SK-N-SH (cell line): Measurements from ENCODE around the gene PPA1. TPM values are rescaled to one million over a fixed set of nuclear protein-coding genes. Genes with fewer than 3 reads are reported as not detected.

ENCODE experiments used
- CTCF ChIA-PET: fragments of 300-600, 350-600 bp; formaldehyde crosslinking; extraction: SDS; loops from one replicate; lab custom pipeline; 2021; lab: Yijun Ruan, JAX
- POLR2A ChIA-PET: fragments of 350-600 bp; sonication (Branson Sonifier 250); formaldehyde crosslinking; extraction: SDS; loops from one replicate; lab custom pipeline; 2020; ENCODE audit warnings: antibody characterized with exemption, inconsistent platforms; lab: Yijun Ruan, JAX
- DNase-seq: peaks from one replicate; pipeline ENCODE4 v3.0.0; 2012
- H2AFZ ChIP-seq: fragments of 200-600 bp; sonication (generic); 2 replicates; pipeline ENCODE4 v1.8.1; 2016; ENCODE audit warnings: antibody characterized with exemption, mild to moderate bottlenecking, low read depth
- H3F3A ChIP-seq: fragments of 200-600 bp; sonication (generic); replicated peaks from 2 replicates; pipeline ENCODE3; 2016; ENCODE audit warnings: antibody characterized with exemption, mild to moderate bottlenecking; ENCODE audit not compliant: insufficient read depth
- H3K27ac ChIP-seq, 2 experiments: fragments of 200-500 bp in 1 of 2; fragments of 200-600 bp in 1 of 2; sonication (Bioruptor generic) in 1 of 2; sonication (generic), shearing (Covaris generic) in 1 of 2; 2 replicates each; pipeline versions ENCODE4 v1.5.1 to v1.6.1; 2014 to 2016; ENCODE audit warnings: low read depth in 2 of 2, inconsistent platforms in 1 of 2, low read length in 1 of 2, mild to moderate bottlenecking in 1 of 2, mixed read lengths in 1 of 2
- H3K27me3 ChIP-seq: fragments of 200-600 bp; sonication (generic), shearing (Covaris generic); 2 replicates; pipeline ENCODE4 v1.6.1; 2016; ENCODE audit warnings: mixed run types; ENCODE audit not compliant: insufficient read depth
- H3K36me3 ChIP-seq, 2 experiments: fragments of 200-500 bp in 1 of 2; fragments of 200-600 bp in 1 of 2; sonication (Bioruptor generic) in 1 of 2; sonication (generic) in 1 of 2; replicated peaks in 1 of 2; 2 replicates each; pipeline versions ENCODE3 to v1.5.1; 2014 to 2016; ENCODE audit warnings: low read length in 1 of 2, mild to moderate bottlenecking in 1 of 2; ENCODE audit not compliant: insufficient read depth in 2 of 2, control insufficient read depth in 1 of 2
- H3K4me1 ChIP-seq, 2 experiments: fragments of 200-500 bp in 1 of 2; fragments of 200-600 bp in 1 of 2; sonication (Bioruptor generic) in 1 of 2; sonication (generic), shearing (Covaris generic) in 1 of 2; 2 replicates each; pipeline versions ENCODE4 v1.5.1 to v1.6.1; 2014 to 2016; ENCODE audit warnings: low read depth in 1 of 2, low read length in 1 of 2, mixed run types in 1 of 2; ENCODE audit not compliant: insufficient read depth in 2 of 2, control insufficient read depth in 1 of 2
- H3K4me2 ChIP-seq: fragments of 200-600 bp; sonication (generic), shearing (Covaris generic); 2 replicates; pipeline ENCODE4 v1.6.1; 2017; ENCODE audit warnings: mixed run types
- H3K4me3 ChIP-seq, 2 experiments: fragments of 200-500 bp in 1 of 2; fragments of 200-600 bp in 1 of 2; sonication (Bioruptor generic) in 1 of 2; sonication (generic), shearing (Covaris generic) in 1 of 2; 2 replicates each; pipeline versions ENCODE4 v1.5.1 to v1.8.1; 2014 to 2016; ENCODE audit warnings: low read depth in 2 of 2, inconsistent platforms in 1 of 2, low read length in 1 of 2, mild to moderate bottlenecking in 1 of 2, mixed read lengths in 1 of 2, moderate library complexity in 1 of 2
- H3K79me2 ChIP-seq: fragments of 200-600 bp; sonication (generic); 2 replicates; pipeline ENCODE4 v1.8.1; 2017; ENCODE audit warnings: mild to moderate bottlenecking; ENCODE audit not compliant: insufficient read depth
- H3K9ac ChIP-seq: fragments of 200-600 bp; sonication (generic); 2 replicates; pipeline ENCODE4 v1.6.1; 2017; ENCODE audit warnings: mixed run types
- H3K9me2 ChIP-seq: fragments of 200-600 bp; sonication (generic); 2 replicates; pipeline ENCODE4 v1.6.1; 2017; ENCODE audit warnings: mixed run types
- H3K9me3 ChIP-seq: fragments of 200-600 bp; sonication (generic); 2 replicates; pipeline ENCODE4 v1.6.1; 2017; ENCODE audit warnings: mixed run types, mild to moderate bottlenecking, moderate library complexity
- H4K20me1 ChIP-seq: fragments of 200-600 bp; sonication (generic); 2 replicates; pipeline ENCODE4 v1.6.1; 2017; ENCODE audit warnings: mild to moderate bottlenecking, mixed run types; ENCODE audit not compliant: insufficient read depth
- CHD2 ChIP-seq: fragments of 150-350 bp; IDR thresholded peaks from 2 replicates; pipeline ENCODE4 v1.6.1; 2018; ENCODE audit warnings: low read length; ENCODE audit not compliant: partially characterized antibody
- ELF1 ChIP-seq: IDR thresholded peaks from 2 replicates; pipeline ENCODE4 v1.4.0; 2012
- EP300 ChIP-seq, 2 experiments: IDR thresholded peaks; 2 replicates each; pipeline versions ENCODE4 v1.4.0 to v1.6.1; 2012; ENCODE audit warnings: borderline replicate concordance in 1 of 2, low read depth in 1 of 2, low read length in 1 of 2
- FOSL2 ChIP-seq: IDR thresholded peaks from 2 replicates; pipeline ENCODE4 v1.4.0; 2012; ENCODE audit warnings: low read depth, mild to moderate bottlenecking, moderate library complexity, borderline replicate concordance
- FOXJ3 ChIP-seq: sonication (generic); formaldehyde crosslinking; IDR thresholded peaks from 2 replicates; pipeline ENCODE4 v1.5.1; 2020; ENCODE audit warnings: mild to moderate bottlenecking, missing genetic modification reagents
- GABPA ChIP-seq: IDR thresholded peaks from 2 replicates; pipeline ENCODE4 v1.4.0; 2012; ENCODE audit warnings: low read depth, mild to moderate bottlenecking
- GATA2 ChIP-seq: sonication (generic); formaldehyde crosslinking; IDR thresholded peaks from 2 replicates; pipeline ENCODE4 v1.5.0; 2020; ENCODE audit warnings: mild to moderate bottlenecking, missing genetic modification reagents
- MEF2A ChIP-seq: IDR thresholded peaks from 2 replicates; pipeline ENCODE4 v1.4.0; 2012; ENCODE audit warnings: low read depth, borderline replicate concordance
- MXI1 ChIP-seq: IDR thresholded peaks from 2 replicates; pipeline ENCODE4 v1.6.1; 2012; ENCODE audit warnings: mild to moderate bottlenecking, low read depth, low read length, improper control_type of control experiment
- RAD21 ChIP-seq: IDR thresholded peaks from 2 replicates; pipeline ENCODE4 v1.6.1; 2012; ENCODE audit warnings: mild to moderate bottlenecking, low read length
- RCOR1 ChIP-seq: fragments of 150-350 bp; IDR thresholded peaks from 2 replicates; pipeline ENCODE4 v1.6.1; 2017; ENCODE audit warnings: antibody characterized with exemption, low read length
- REST ChIP-seq: IDR thresholded peaks from 2 replicates; pipeline ENCODE4 v1.6.1; 2012; ENCODE audit warnings: mild to moderate bottlenecking, low read depth, low read length, moderate library complexity
- RFX5 ChIP-seq: IDR thresholded peaks from 2 replicates; pipeline ENCODE4 v1.6.1; 2012; ENCODE audit warnings: mild to moderate bottlenecking, improper control_type of control experiment, low read length
- SIN3A ChIP-seq: IDR thresholded peaks from 2 replicates; pipeline ENCODE4 v1.6.1; 2012; ENCODE audit warnings: low read depth, mild to moderate bottlenecking, low read length, moderate library complexity, borderline replicate concordance
- SMC3 ChIP-seq: IDR thresholded peaks from 2 replicates; pipeline ENCODE4 v1.6.1; 2012; ENCODE audit warnings: low read depth, low read length, improper control_type of control experiment
- TCF12 ChIP-seq: IDR thresholded peaks from 2 replicates; pipeline ENCODE4 v1.4.0; 2012
- TEAD4 ChIP-seq: IDR thresholded peaks from 2 replicates; pipeline ENCODE4 v1.4.0; 2012; ENCODE audit warnings: mild to moderate bottlenecking, borderline replicate concordance; ENCODE audit not compliant: insufficient read depth
- YY1 ChIP-seq: IDR thresholded peaks from 2 replicates; pipeline ENCODE4 v1.4.0; 2012; ENCODE audit warnings: low read depth, mild to moderate bottlenecking
- ZBTB33 ChIP-seq: IDR thresholded peaks from 2 replicates; pipeline ENCODE4 v1.4.0; 2012; ENCODE audit warnings: low read depth, borderline replicate concordance
- WGBS: methylation state at CpG from one replicate; pipeline ENCODE4 v1.1.6; 2017; ENCODE audit warnings: low lambda C conversion rate; 5-methylcytosine and 5-hydroxymethylcytosine counted together
- polyA plus RNA-seq, 3 experiments: library from polyadenylated mRNA; depleted of rRNA; stranded (reverse); fragments of >200 nt; gene quantifications; 2 replicates each; pipeline ENCODE4 v1.2.3, GENCODE V29; 2012

Gene PPA1
- polyA plus RNA-seq, 1 of the 3 experiments (the other 2 are of a cell fraction) = 125 TPM

DNA sequence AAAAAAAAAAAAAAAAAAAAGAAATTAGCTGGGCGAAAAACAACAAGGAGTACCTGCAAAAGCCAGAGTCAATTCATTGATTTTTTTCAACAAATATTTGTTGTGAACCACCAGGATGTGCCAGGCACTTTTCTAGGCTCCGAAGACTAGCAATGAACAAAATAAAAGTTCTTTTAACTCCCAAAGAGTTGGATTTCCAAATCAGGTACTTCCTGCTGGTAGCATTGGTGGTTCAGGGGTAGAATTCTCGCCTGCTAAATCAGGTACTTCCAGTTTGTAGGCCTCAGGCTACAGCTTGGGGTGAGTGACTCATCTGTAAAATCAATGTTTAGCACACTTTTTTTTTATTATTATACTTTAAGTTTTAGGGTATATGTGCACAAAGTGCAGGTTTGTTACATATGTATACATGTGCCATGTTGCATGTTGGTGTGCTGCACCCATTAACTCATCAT lies 10.9 kb downstream of the PPA1 start:
- H3K4me3 ChIP-seq = no peak overlapping the region
- WGBS = 97% methylated on average over 3 of the region's 3 CpGs

DNA sequence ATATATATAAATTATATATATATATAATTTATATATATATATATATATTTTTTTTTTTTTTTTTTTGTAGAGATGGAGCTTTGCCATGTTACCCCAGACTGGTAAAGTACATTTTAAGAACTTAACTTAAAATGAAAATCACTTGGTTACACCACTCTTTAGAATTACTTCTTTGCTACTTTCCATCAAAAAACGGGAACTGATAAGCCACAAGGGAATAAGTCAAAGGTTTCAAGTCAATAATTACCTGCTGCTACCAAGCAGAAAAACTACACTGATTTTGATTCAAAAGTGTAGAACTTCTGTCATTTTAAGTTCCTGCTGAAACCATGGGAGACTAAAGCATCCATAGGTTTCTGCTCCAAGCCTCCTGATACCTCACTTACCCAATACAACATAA lies 12.2 kb downstream of the PPA1 start:
- no peaks in the 10 kb centered on the region for H3K9me2 ChIP-seq
- no peaks in the 10 kb centered on the region for H3K27me3 ChIP-seq
- no peak overlapping the region for H3K9ac ChIP-seq
- H2AFZ ChIP-seq = peak overlapping the region; percentile 47; the same call in 1 of the 2 replicates
- H3K27ac ChIP-seq = peak overlapping the region in 1 of 2 experiments; percentile 45; a peak in 3 of 4 replicates
- CTCF ChIA-PET = interaction anchor here (0.6 to 9.3 kb wide), 27 partner anchors 9 to 320 kb away, joined by 3 to 214 read pairs (median 6); partner anchors contain the start of genes PPA1 and TYSND1
- POLR2A ChIA-PET = interaction anchor here (0.6 to 1.8 kb wide), 4 partner anchors 12 to 460 kb away, joined by 3 to 26 read pairs (median 4); partner anchors contain the start of gene SAR1A
- H3K79me2 ChIP-seq = peaks cover 25% of the 10 kb centered on the region; the same call in 1 of the 2 replicates
- no peaks in the 10 kb centered on the region for H3K9me3 ChIP-seq
- H3K4me3 ChIP-seq = no peak overlapping the region
- peaks cover 6% of the 10 kb centered on the region for H3F3A ChIP-seq
- DNase-seq = no peak
- H3K4me2 ChIP-seq = peak overlapping the region; percentile 46; the same call in 1 of the 2 replicates
- peaks cover 19 to 33% of the 10 kb centered on the region in 2 experiments for H3K36me3 ChIP-seq
- H3K4me1 ChIP-seq = peaks cover 0 to 4% of the 10 kb centered on the region in 2 experiments; a peak in 2 of 4 replicates
- H4K20me1 ChIP-seq = peaks cover 6% of the 10 kb centered on the region; the same call in 1 of the 2 replicates
- 31% methylated on average over 1 of the region's 1 CpG for WGBS
- TF ChIP-seq ZBTB33 (no peak), RFX5 (no peak), SMC3 (no peak), ELF1 (no peak), GABPA (no peak), FOSL2 (no peak), TCF12 (no peak), YY1 (no peak), RAD21 (no peak), EP300 (IDR thresholded peaks at IDR 0.05; ENCODE audit: borderline replicate concordance in 1 of 2, low read depth in 1 of 2, low read length in 1 of 2) (no peak)

More for the DNA sequence above, 10.9 kb downstream of the PPA1 start:
- no peaks in the 10 kb centered on the region for H3K27me3 ChIP-seq
- POLR2A ChIA-PET = interaction anchor here (1.8 kb wide), 1 partner anchor 142 kb away, joined by 26 read pairs; no protein-coding TSS in a partner anchor
- no peak overlapping the region for H3K9ac ChIP-seq
- H3K9me2 ChIP-seq = no peaks in the 10 kb centered on the region
- peaks cover 6% of the 10 kb centered on the region for H3F3A ChIP-seq
- H3K4me2 ChIP-seq = no peak overlapping the region
- H3K79me2 ChIP-seq = peaks cover 25% of the 10 kb centered on the region; the same call in 1 of the 2 replicates
- CTCF ChIA-PET = interaction anchor here (0.7 to 9.3 kb wide), 32 partner anchors 8 to 675 kb away, joined by 3 to 214 read pairs (median 6); partner anchors contain the start of genes LRRC20, PPA1 and TYSND1
- TF ChIP-seq TCF12 (no peak), RCOR1 (no peak), FOXJ3 (CRISPR knock-in tag) (no peak), GATA2 (no peak), REST (no peak), CHD2 (no peak), FOSL2 (no peak), GABPA (no peak), SIN3A (no peak), MEF2A (no peak), MXI1 (no peak), YY1 (no peak), RFX5 (no peak), TEAD4 (no peak)
- TF ChIP-seq, all 33 proteins: peak for 0
- no peaks in the 10 kb centered on the region for H3K9me3 ChIP-seq
- H4K20me1 ChIP-seq = peaks cover 6% of the 10 kb centered on the region; the same call in 1 of the 2 replicates
- no peak overlapping the region for H2AFZ ChIP-seq
- no peak overlapping the region for H3K27ac ChIP-seq
- DNase-seq = no peak
- H3K36me3 ChIP-seq = peaks cover 16 to 23% of the 10 kb centered on the region in 2 experiments
- peaks cover 0 to 4% of the 10 kb centered on the region in 2 experiments; a peak in 2 of 4 replicates for H3K4me1 ChIP-seq
